Aorta (tissue), 5 donors: ENCODE measurements around the gene SNCB. TPM values are rescaled to one million over a fixed set of nuclear protein-coding genes. Genes with fewer than 3 reads are reported as not detected.
"Not testable (repeated sequence)": the region's sequence is repeated elsewhere in the genome, so short reads cannot be mapped to it uniquely, and the experiment has no call there.

Source experiments
- ATAC-seq: fragments of 200-7000 bp; cut with Tn5 transposase; one replicate; pipeline ENCODE4 v1.9.1; 2022; ENCODE audit warnings: moderate library complexity; ENCODE audit not compliant: low FRiP score
- DNase-seq, 2 donors: peaks; one replicate each; pipeline ENCODE4 v3.0.0-alpha.2; 2020
- H3K27ac ChIP-seq, 2 donors: one replicate each; pipeline ENCODE4 v1.5.1; 2013; ENCODE audit warnings: low read length in 2 of 2, mild to moderate bottlenecking in 2 of 2, moderate library complexity in 2 of 2, control low read depth in 1 of 2, inconsistent platforms in 1 of 2, low read depth in 1 of 2
- H3K27me3 ChIP-seq, 2 donors: one replicate each; pipeline ENCODE4 v1.6.1; 2013; ENCODE audit warnings: control low read depth in 1 of 2, low read length in 1 of 2, mild to moderate bottlenecking in 1 of 2, moderate library complexity in 1 of 2; ENCODE audit not compliant: insufficient read depth in 2 of 2, control insufficient read depth in 1 of 2
- H3K36me3 ChIP-seq, 2 donors: one replicate each; pipeline ENCODE4 v1.6.1; 2013; ENCODE audit warnings: control low read depth in 1 of 2, low read length in 1 of 2, mild to moderate bottlenecking in 1 of 2; ENCODE audit not compliant: insufficient read depth in 2 of 2, control insufficient read depth in 1 of 2
- H3K4me1 ChIP-seq, 2 donors: one replicate each; pipeline ENCODE4 v1.6.1; 2013; ENCODE audit warnings: low read length in 2 of 2, control low read depth in 1 of 2, mild to moderate bottlenecking in 1 of 2, moderate library complexity in 1 of 2; ENCODE audit not compliant: insufficient read depth in 2 of 2, control insufficient read depth in 1 of 2
- H3K4me3 ChIP-seq, 2 donors: one replicate each; pipeline ENCODE4 v1.5.1; 2013; ENCODE audit warnings: low read length in 2 of 2, control low read depth in 1 of 2, mild to moderate bottlenecking in 1 of 2
- H3K9me3 ChIP-seq: one replicate; pipeline ENCODE4 v1.6.1; 2013; ENCODE audit warnings: mild to moderate bottlenecking, low read length; ENCODE audit not compliant: control insufficient read depth
- WGBS, 2 donors: extraction: QIAGEN DNeasy Blood & Tissue Kit; methylation state at CpG; one replicate each; pipeline ENCODE4 v1.1.7; 2013; 5-methylcytosine and 5-hydroxymethylcytosine counted together
- intact Hi-C, 2 donors: fragments of 100-400 bp; cut with DNase I; formaldehyde crosslinking; loops; one replicate each; pipeline versions ENCODE4 v1.14.2 to v1.15.0; 2022
- polyA plus RNA-seq, 2 donors: library from polyadenylated mRNA; stranded (reverse); fragments of 200-250 nt; gene quantifications; one replicate each; pipeline ENCODE4 v1.2.3, GENCODE V29; 2013
- total RNA-seq, 2 donors: library from RNA; stranded (reverse); fragmentation: NEBNext Ultra II Directional; extraction: Animal tissue kit (Norgen Biotek cat#: 25700); gene quantifications; one replicate each; pipeline ENCODE4 v1.2.1, GENCODE V29; 2021
- donor health status: healthy with polysubstance abuse.
- donor health status: Bipolar disorder and iron deficiency.
- donor health status: DM: no; HTN: no; CAD: no.
- donor health status: DM: no; HTN: no; CAD: no.
- donor health status: DM: yes; HTN: yes; CAD: no.

Gene SNCB
- total and polyA plus RNA-seq, 4 donors: not detected

GRCh38 chr5:176596689-176597416, 33.5 kb downstream of the SNCB start:
- Histone ChIP-seq H3K4me1 (no peaks in the 10 kb centered on the region), H3K27ac (no peak overlapping the region), H3K9me3 (no peaks in the 10 kb centered on the region), H3K36me3 (no peaks in the 10 kb centered on the region), H3K27me3 (no peaks in the 10 kb centered on the region), H3K4me3 (peak overlapping the region in 1 of 2 donors; percentile 8)
- ATAC-seq: peak; percentile 28
- WGBS, 2 donors: 2 to 3% methylated on average over 43 to 98 of the region's 98 CpGs
- no peak for DNase-seq
- intact Hi-C loops: no loop called here

- Histone ChIP-seq H3K4me1 (no peaks in the 10 kb centered on the region), H3K4me3 (no peak overlapping the region), H3K27ac (no peak overlapping the region), H3K27me3 (no peaks in the 10 kb centered on the region), H3K9me3 (no peaks in the 10 kb centered on the region), H3K36me3 (no peaks in the 10 kb centered on the region)
- ATAC-seq (no peak), DNase-seq (no peak)
- intact Hi-C loops: no loop called here
- 79% methylated on average over 23 of the region's 23 CpGs for WGBS, 2 donors
These were observed 34.2 kb downstream of the SNCB start for GRCh38 chr5:176596069-176596644.

- no peak for ATAC-seq
- Histone ChIP-seq H3K4me1 (no peaks in the 10 kb centered on the region), H3K9me3 (no peaks in the 10 kb centered on the region), H3K4me3 (no peak overlapping the region), H3K27me3 (no peaks in the 10 kb centered on the region), H3K27ac (no peak overlapping the region), H3K36me3 (no peaks in the 10 kb centered on the region)
- 75 to 80% methylated on average over 11 of the region's 11 CpGs for WGBS, 2 donors
- no peak for DNase-seq
- intact Hi-C loops: no loop called here
These were observed 34.9 kb downstream of the SNCB start for GRCh38 chr5:176595386-176595943.

- Histone ChIP-seq H3K9me3 (no peaks in the 10 kb centered on the region), H3K4me1 (no peaks in the 10 kb centered on the region), H3K4me3 (no peak overlapping the region), H3K36me3 (no peaks in the 10 kb centered on the region), H3K27ac (no peak overlapping the region), H3K27me3 (no peaks in the 10 kb centered on the region)
- ATAC-seq: no peak
- intact Hi-C loops: no loop called here
- DNase-seq: no peak
- WGBS, 2 donors: 87 to 88% methylated on average over 8 of the region's 8 CpGs
These were observed 35.8 kb downstream of the SNCB start for GRCh38 chr5:176594554-176594953.

- Histone ChIP-seq H3K36me3 (no peaks in the 10 kb centered on the region), H3K9me3 (no peaks in the 10 kb centered on the region), H3K4me3 (no peak overlapping the region), H3K27ac (no peak overlapping the region), H3K27me3 (no peaks in the 10 kb centered on the region), H3K4me1 (no peaks in the 10 kb centered on the region)
- intact Hi-C loops: no loop called here
- no peak for DNase-seq
- no peak for ATAC-seq
- WGBS, 2 donors: 93 to 94% methylated on average over 12 of the region's 12 CpGs
These were observed 37.0 kb downstream of the SNCB start for GRCh38 chr5:176593273-176593869.

GRCh38 chr5:176592573-176592972, 37.8 kb downstream of the SNCB start:
- intact Hi-C loops: no loop called here
- Histone ChIP-seq H3K4me3 (no peak overlapping the region), H3K27ac (no peak overlapping the region), H3K36me3 (no peaks in the 10 kb centered on the region), H3K27me3 (no peaks in the 10 kb centered on the region), H3K4me1 (no peaks in the 10 kb centered on the region), H3K9me3 (no peaks in the 10 kb centered on the region)
- 93 to 96% methylated on average over 3 of the region's 3 CpGs for WGBS, 2 donors
- no peak for DNase-seq
- no peak for ATAC-seq

- H3K27me3 ChIP-seq, H3K36me3 ChIP-seq, intact Hi-C loops, DNase-seq, H3K9me3 ChIP-seq, H3K27ac ChIP-seq, ATAC-seq, H3K4me1 ChIP-seq, H3K4me3 ChIP-seq: not testable (repeated sequence)
- 74 to 89% methylated on average over 1 to 2 of the region's 2 CpGs for WGBS, 2 donors
These were observed 38.7 kb downstream of the SNCB start for GRCh38 chr5:176591667-176592066.

- no peaks in the 10 kb centered on the region for H3K4me1 ChIP-seq
- no peak overlapping the region for H3K4me3 ChIP-seq
- intact Hi-C loops: no loop called here
- WGBS, 2 donors: 85% methylated on average over 17 of the region's 17 CpGs
- no peaks in the 10 kb centered on the region for H3K36me3 ChIP-seq
- H3K9me3 ChIP-seq: peaks cover 2% of the 10 kb centered on the region
- H3K27me3 ChIP-seq: no peaks in the 10 kb centered on the region
- DNase-seq (no peak), ATAC-seq (no peak)
- H3K27ac ChIP-seq: no peak overlapping the region
These were observed 40.2 kb downstream of the SNCB start for GRCh38 chr5:176590035-176590717.
